GM11168 (cell line): ENCODE measurements around the gene SLC39A13.

Source experiments
- in situ Hi-C: fragments of 300-500 bp; cut with MboI; formaldehyde crosslinking; loops from one replicate; pipeline ENCODE4 v1.12.0; 2022; ENCODE audit warnings: low sequenced_read_pairs; ENCODE audit not compliant: unreplicated experiment

Gene SLC39A13

GRCh38 chr11:47399860-47400767 lies 8.3 kb upstream of the SLC39A13 start:
- in situ Hi-C loops: no loop called here

- in situ Hi-C loops: no loop called here
These were observed 7.6 kb upstream of the SLC39A13 start for GRCh38 chr11:47400768-47401279.

- in situ Hi-C loops: no loop called here
These were observed 5.3 kb upstream of the SLC39A13 start for GRCh38 chr11:47403135-47403534.

GRCh38 chr11:47403571-47403970 lies 4.8 kb upstream of the SLC39A13 start:
- in situ Hi-C loops: no loop called here

GRCh38 chr11:47406896-47407745 lies 1.3 kb upstream of the SLC39A13 start:
- in situ Hi-C loops: no loop called here

GRCh38 chr11:47408598-47409439 lies 429 bp downstream of the SLC39A13 start:
- in situ Hi-C loops: no loop called here

- in situ Hi-C loops: no loop called here
These were observed 1.3 kb downstream of the SLC39A13 start for GRCh38 chr11:47409440-47410369.

GRCh38 chr11:47410370-47411264 lies 2.2 kb downstream of the SLC39A13 start:
- in situ Hi-C loops: no loop called here

- in situ Hi-C loops: no loop called here
These were observed 3.7 kb downstream of the SLC39A13 start for GRCh38 chr11:47411884-47412746.

- in situ Hi-C loops: no loop called here
These were observed 5.0 kb downstream of the SLC39A13 start for GRCh38 chr11:47413351-47413750.

- in situ Hi-C loops: no loop called here
These were observed 5.7 kb downstream of the SLC39A13 start for GRCh38 chr11:47413908-47414684.

GRCh38 chr11:47414685-47415070 lies 6.3 kb downstream of the SLC39A13 start:
- in situ Hi-C loops: no loop called here

- in situ Hi-C loops: no loop called here
These were observed 6.9 kb downstream of the SLC39A13 start for GRCh38 chr11:47415091-47415854.

- in situ Hi-C loops: no loop called here
These were observed 7.6 kb downstream of the SLC39A13 start for GRCh38 chr11:47415949-47416472.

- in situ Hi-C loops: no loop called here
These were observed 9.3 kb downstream of the SLC39A13 start for GRCh38 chr11:47417712-47418111.
